Endothelial cell of umbilical vein (primary cell): ENCODE data around the gene CEP43. TPM values are rescaled to one million over a fixed set of nuclear protein-coding genes. Genes with fewer than 3 reads are reported as not detected.

Source experiments
- BruUV-seq: library from RNA; stranded (reverse); fragments of 400-500 nt; replicated peaks from 2 replicates; lab custom pipeline; 2021; lab: Mats Ljungman, UMichigan
- CTCF ChIA-PET: fragments of 300-600, 350-600 bp; sonication (Branson Sonifier 250); formaldehyde crosslinking; loops from one replicate; lab custom pipeline; 2021; ENCODE audit warnings: antibody characterized with exemption, inconsistent platforms; lab: Charles Lee
- POLR2A ChIA-PET: fragments of 300-600, 350-600 bp; sonication (Branson Sonifier 250); formaldehyde crosslinking; loops from one replicate; lab custom pipeline; 2021; ENCODE audit warnings: antibody characterized with exemption, inconsistent platforms; lab: Charles Lee
- DNase-seq: peaks from one replicate; pipeline ENCODE4 v3.0.0-alpha.2; 2011; ENCODE audit warnings: low read depth, low spot score
- FAIRE-seq: peaks from 2 replicates; lab custom pipeline; 2011; peaks lifted over from hg19 to GRCh38; lab: Jason Lieb, UNC
- H2AFZ ChIP-seq: 2 replicates; pipeline ENCODE4 v1.6.0; 2012; ENCODE audit warnings: low read depth, low read length, control low read depth, inconsistent platforms
- H3K27ac ChIP-seq: 2 replicates; pipeline ENCODE4 v1.5.1; 2011; ENCODE audit warnings: low read depth, mild to moderate bottlenecking, control low read depth, low read length, moderate library complexity; ENCODE audit not compliant: insufficient read depth
- H3K27me3 ChIP-seq, 2 experiments: 2 replicates each; pipeline versions ENCODE4 v1.6.0 to v1.6.1; 2011; ENCODE audit warnings: low read length in 2 of 2, mixed read lengths in 1 of 2; ENCODE audit not compliant: control insufficient read depth in 2 of 2, insufficient read depth in 2 of 2
- H3K36me3 ChIP-seq, 2 experiments: 2 replicates in 1 of 2; 3 replicates in 1 of 2; pipeline ENCODE4 v1.5.1; 2011; ENCODE audit warnings: low read length in 2 of 2, mild to moderate bottlenecking in 1 of 2, moderate library complexity in 1 of 2; ENCODE audit not compliant: control insufficient read depth in 2 of 2, insufficient read depth in 2 of 2; ENCODE audit errors: extremely low read depth in 1 of 2
- H3K4me1 ChIP-seq: 3 replicates; pipeline ENCODE4 v1.5.1; 2011; ENCODE audit warnings: mild to moderate bottlenecking, low read length; ENCODE audit not compliant: control insufficient read depth, insufficient read depth; ENCODE audit errors: extremely low read depth
- H3K4me2 ChIP-seq: 2 replicates; pipeline ENCODE4 v1.6.1; 2011; ENCODE audit warnings: low read length, control low read depth, mixed read lengths; ENCODE audit not compliant: insufficient read depth
- H3K4me3 ChIP-seq, 3 experiments: fragments of 200-600 bp in 1 of 3; sonication (generic), shearing (Covaris generic) in 1 of 3; replicated peaks in 1 of 3; 2 replicates each; pipeline ENCODE4 v1.5.1; 2011 to 2016; ENCODE audit warnings: control low read depth in 3 of 3, low read length in 3 of 3, mild to moderate bottlenecking in 2 of 3, inconsistent platforms in 1 of 3, low read depth in 1 of 3, moderate library complexity in 1 of 3; ENCODE audit not compliant: insufficient read depth in 1 of 3
- H3K79me2 ChIP-seq: 2 replicates; pipeline ENCODE4 v1.6.0; 2012; ENCODE audit warnings: low read length, inconsistent platforms; ENCODE audit not compliant: control insufficient read depth, insufficient read depth
- H3K9ac ChIP-seq: replicated peaks from 2 replicates; pipeline ENCODE3; 2011; ENCODE audit warnings: low read length, control low read depth; ENCODE audit not compliant: insufficient read depth; ENCODE audit errors: extremely low read depth
- H3K9me1 ChIP-seq: replicated peaks from 3 replicates; pipeline ENCODE4 v1.6.0; 2011; ENCODE audit warnings: mild to moderate bottlenecking, low read length; ENCODE audit not compliant: control insufficient read depth, insufficient read depth; ENCODE audit errors: extremely low read depth
- H3K9me3 ChIP-seq: replicated peaks from 2 replicates; pipeline ENCODE4 v1.5.1; 2012; ENCODE audit warnings: low read length, inconsistent platforms; ENCODE audit not compliant: control insufficient read depth, insufficient read depth
- H4K20me1 ChIP-seq: replicated peaks from 2 replicates; pipeline ENCODE3; 2011; ENCODE audit warnings: mild to moderate bottlenecking, low read length; ENCODE audit not compliant: control insufficient read depth, insufficient read depth; ENCODE audit errors: extremely low read depth
- EZH2 ChIP-seq: IDR thresholded peaks from 2 replicates; pipeline ENCODE4 v1.6.1; 2012; ENCODE audit warnings: borderline replicate concordance, low read depth, mild to moderate bottlenecking, moderate library complexity, low read length, inconsistent platforms; ENCODE audit not compliant: severe bottlenecking
- MYC ChIP-seq: IDR thresholded peaks from one replicate; pipeline ENCODE4 v1.6.1; 2011; ENCODE audit warnings: mild to moderate bottlenecking, low read depth, low read length
- POLR2AphosphoS5 ChIP-seq: IDR thresholded peaks from 2 replicates; pipeline ENCODE4 v1.6.1; 2012; ENCODE audit warnings: low read depth, mild to moderate bottlenecking, control low read depth, low read length, moderate library complexity; ENCODE audit not compliant: insufficient read depth
- dilution Hi-C: fragments of 300-500 bp; cut with MboI; formaldehyde crosslinking; loops from one replicate; pipeline ENCODE4 v1.15.0; 2019; ENCODE audit warnings: low sequenced_read_pairs; ENCODE audit not compliant: extremely low pct_ligation_motif_present
- intact Hi-C: fragments of 100-400 bp; cut with micrococcal nuclease; formaldehyde crosslinking; loops from one replicate; pipeline ENCODE4 v1.10.0; 2022
- polyA plus RNA-seq, 4 experiments: library from polyadenylated mRNA; depleted of rRNA in 3 of 4; stranded (reverse) in 3 of 4; unstranded in 1 of 4; fragments of >200 nt; gene quantifications; 2 replicates each; pipeline versions ENCODE4 v1.2.1 to v1.2.3, GENCODE V29; 2011 to 2012; ENCODE audit warnings: missing spikeins in 1 of 4
- total RNA-seq: library from RNA; stranded (reverse); gene quantifications from 2 replicates; pipeline ENCODE4 v1.2.3, GENCODE V29; 2021
- TF ChIP-seq, protein P1 (sequence below), 2 donors: IDR thresholded peaks; 1 replicate in 1 of 2; 2 replicates in 1 of 2; pipeline ENCODE4 v1.5.1; 2011; ENCODE audit warnings: low read length in 2 of 2, mild to moderate bottlenecking in 2 of 2, moderate library complexity in 2 of 2, control low read depth in 1 of 2, inconsistent platforms in 1 of 2, low read depth in 1 of 2; ENCODE audit not compliant: insufficient read depth in 1 of 2; ENCODE audit errors: extremely low read depth in 1 of 2

CEP43 gene
- total and polyA plus RNA-seq, 2 donors (not counting 3 experiments of a cell fraction or from before 2014, with no cell fraction given), result 6.5 to 22.5 TPM

DNA sequence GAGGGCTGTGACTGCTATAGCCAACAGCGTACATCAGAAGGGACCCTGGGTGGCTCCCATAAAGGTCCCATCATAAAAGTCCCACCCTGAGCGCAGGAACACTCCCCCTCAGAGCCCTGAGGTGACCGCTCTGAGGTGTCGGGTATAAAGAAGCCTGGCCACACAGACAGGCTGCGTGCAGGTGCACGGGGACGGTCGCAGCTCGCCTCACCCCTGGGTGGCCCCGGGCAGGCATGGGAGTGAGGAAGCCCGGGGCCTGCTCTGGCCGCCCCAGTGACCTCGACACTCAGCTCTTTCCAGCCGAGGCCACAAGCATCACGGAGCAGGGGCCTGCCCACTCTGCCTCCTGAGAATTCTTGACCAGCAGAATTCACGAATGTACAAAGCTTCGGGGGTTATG is 28.4 kb upstream of the CEP43 start:
- TF ChIP-seq EZH2 (no peak), MYC (no peak)
- TF ChIP-seq, protein P1, sequence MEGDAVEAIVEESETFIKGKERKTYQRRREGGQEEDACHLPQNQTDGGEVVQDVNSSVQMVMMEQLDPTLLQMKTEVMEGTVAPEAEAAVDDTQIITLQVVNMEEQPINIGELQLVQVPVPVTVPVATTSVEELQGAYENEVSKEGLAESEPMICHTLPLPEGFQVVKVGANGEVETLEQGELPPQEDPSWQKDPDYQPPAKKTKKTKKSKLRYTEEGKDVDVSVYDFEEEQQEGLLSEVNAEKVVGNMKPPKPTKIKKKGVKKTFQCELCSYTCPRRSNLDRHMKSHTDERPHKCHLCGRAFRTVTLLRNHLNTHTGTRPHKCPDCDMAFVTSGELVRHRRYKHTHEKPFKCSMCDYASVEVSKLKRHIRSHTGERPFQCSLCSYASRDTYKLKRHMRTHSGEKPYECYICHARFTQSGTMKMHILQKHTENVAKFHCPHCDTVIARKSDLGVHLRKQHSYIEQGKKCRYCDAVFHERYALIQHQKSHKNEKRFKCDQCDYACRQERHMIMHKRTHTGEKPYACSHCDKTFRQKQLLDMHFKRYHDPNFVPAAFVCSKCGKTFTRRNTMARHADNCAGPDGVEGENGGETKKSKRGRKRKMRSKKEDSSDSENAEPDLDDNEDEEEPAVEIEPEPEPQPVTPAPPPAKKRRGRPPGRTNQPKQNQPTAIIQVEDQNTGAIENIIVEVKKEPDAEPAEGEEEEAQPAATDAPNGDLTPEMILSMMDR (IDR thresholded peaks at IDR 0.05; ENCODE audit: extremely low read depth in 1 of 2, insufficient read depth in 1 of 2, low read depth in 1 of 2, low read length in 2 of 2), result no peak
- Histone ChIP-seq H4K20me1 (no peaks in the 10 kb centered on the region), H3K27ac (no peak overlapping the region), H3K4me1 (no peaks in the 10 kb centered on the region), H3K27me3 (no peaks in the 10 kb centered on the region), H3K79me2 (no peaks in the 10 kb centered on the region), H3K4me3 (no peak overlapping the region), H3K9ac (no peak overlapping the region), H3K36me3 (no peaks in the 10 kb centered on the region), H3K4me2 (no peak overlapping the region), H2AFZ (no peak overlapping the region), H3K9me3 (no peaks in the 10 kb centered on the region), H3K9me1 (no peaks in the 10 kb centered on the region)
- intact Hi-C loops, result no loop called here
- DNase-seq (no peak), FAIRE-seq (no peak)
- dilution Hi-C loops, result no loop called here
- POLR2A ChIA-PET, result no interaction called here
- no TSS peak for BruUV-seq
- CTCF ChIA-PET, result interaction anchor here (1.4 to 2.9 kb wide), 2 partner anchors 17 to 19 kb away, joined by 5 to 11 read pairs; no protein-coding TSS in a partner anchor

DNA sequence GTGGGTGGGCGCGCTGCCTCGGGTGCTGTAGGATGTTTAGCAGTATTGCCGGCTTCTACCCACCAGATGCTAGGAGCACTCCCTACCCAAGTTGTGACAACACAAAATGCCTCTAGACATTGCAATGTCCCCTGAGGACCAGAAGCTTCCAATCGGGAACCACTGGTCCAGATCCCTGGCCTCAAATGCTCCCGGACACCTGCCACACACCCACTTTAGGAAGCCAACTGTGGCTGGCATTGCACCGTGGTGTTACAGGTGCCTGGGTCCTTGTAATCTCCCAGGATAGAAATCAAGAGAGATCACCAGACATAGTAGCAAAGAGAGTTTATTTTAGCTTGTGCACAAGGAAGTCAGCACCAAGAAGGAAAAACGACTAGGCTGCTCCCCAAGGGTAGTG is 27.9 kb upstream of the CEP43 start:
- Histone ChIP-seq H3K36me3 (no peaks in the 10 kb centered on the region), H3K4me3 (no peak overlapping the region), H3K9ac (no peak overlapping the region), H3K79me2 (no peaks in the 10 kb centered on the region), H3K27me3 (no peaks in the 10 kb centered on the region), H3K9me1 (no peaks in the 10 kb centered on the region), H3K4me2 (no peak overlapping the region), H3K27ac (no peak overlapping the region), H4K20me1 (no peaks in the 10 kb centered on the region), H2AFZ (no peak overlapping the region), H3K4me1 (no peaks in the 10 kb centered on the region), H3K9me3 (no peaks in the 10 kb centered on the region)
- FAIRE-seq (no peak), DNase-seq (no peak)
- CTCF ChIA-PET, result interaction anchor here (1.4 to 2.9 kb wide), 2 partner anchors 18 kb away, joined by 5 to 11 read pairs; no protein-coding TSS in a partner anchor
- dilution Hi-C loops (no loop called here), intact Hi-C loops (no loop called here)
- POLR2A ChIA-PET, result no interaction called here
- BruUV-seq, result no TSS peak
- TF ChIP-seq POLR2AphosphoS5, result no peak
